Raji (cell line): ENCODE results near the gene N4BP2L1.

Source experiments
- POLR2A ChIP-seq: IDR thresholded peaks from 2 replicates; pipeline ENCODE4 v1.6.1; 2011; ENCODE audit warnings: low read depth, low read length, control low read depth; ENCODE audit not compliant: insufficient read depth

The N4BP2L1 gene

DNA sequence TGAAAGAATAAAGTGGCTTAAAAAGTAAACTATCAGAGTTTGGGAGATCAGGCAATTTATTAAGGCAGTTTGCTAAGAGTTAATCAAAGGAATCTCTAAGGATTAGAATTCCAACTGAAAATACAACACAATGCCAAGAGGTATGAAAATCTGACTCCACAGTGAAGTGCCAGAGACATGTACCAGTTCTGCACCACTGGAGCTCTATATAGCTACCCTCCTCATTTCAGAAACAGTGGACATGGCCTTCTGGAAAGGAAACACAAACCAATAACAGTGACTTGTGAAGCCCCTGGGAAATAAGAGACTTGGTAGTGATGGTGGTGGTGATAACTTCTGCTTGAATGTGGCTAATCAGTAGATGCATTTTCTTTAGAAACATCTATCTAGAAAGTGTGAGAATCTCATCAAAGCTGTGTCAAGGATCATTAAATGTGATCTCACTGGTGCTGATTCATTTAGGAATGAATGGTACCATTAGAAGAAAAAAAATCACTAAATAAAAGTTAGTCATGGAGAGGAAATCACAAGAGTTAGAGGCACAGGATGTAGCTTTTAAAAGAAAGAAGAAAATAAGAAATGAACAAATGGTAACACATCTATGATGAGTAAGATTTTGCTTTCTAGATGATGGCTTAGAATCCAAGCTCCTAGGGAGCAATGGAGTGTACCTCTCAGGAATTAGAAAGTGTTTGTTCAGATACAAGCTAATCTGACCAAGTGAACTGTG is 20.1 kb upstream of the N4BP2L1 start:
- TF ChIP-seq POLR2A: no peak

DNA sequence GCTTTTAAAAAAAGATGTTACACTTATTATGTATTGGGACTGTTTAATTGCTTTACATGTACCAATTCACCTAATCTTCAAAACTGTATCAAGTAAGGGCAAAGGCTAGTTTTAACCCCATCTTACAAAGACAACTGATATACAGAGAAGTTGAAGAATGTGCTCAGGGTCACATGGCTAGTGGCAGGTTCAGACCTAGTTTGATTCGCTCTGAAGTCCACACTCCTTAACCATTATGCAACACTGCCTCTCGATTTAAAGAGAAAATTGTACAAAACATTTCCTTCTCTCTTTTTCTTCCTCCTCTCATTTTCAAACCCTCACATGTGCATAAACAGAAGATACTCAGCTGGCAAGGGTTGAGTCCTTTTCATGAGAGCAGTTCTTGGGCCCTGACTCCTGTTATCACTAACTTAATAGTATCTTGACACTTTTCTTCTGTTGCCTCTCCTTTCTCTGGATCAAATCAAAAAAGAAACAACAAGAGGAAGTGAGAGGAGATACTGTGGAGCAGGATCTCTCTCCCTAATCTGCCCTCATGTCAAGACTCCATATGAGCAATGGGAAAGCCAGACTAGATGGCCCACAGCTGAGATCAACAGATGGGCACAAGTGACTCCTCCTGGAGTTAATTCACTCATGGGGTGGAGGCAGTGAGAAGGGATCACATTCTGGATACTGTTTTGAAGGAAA is 19.0 kb upstream of the N4BP2L1 start:
- no peak for TF ChIP-seq POLR2A

DNA sequence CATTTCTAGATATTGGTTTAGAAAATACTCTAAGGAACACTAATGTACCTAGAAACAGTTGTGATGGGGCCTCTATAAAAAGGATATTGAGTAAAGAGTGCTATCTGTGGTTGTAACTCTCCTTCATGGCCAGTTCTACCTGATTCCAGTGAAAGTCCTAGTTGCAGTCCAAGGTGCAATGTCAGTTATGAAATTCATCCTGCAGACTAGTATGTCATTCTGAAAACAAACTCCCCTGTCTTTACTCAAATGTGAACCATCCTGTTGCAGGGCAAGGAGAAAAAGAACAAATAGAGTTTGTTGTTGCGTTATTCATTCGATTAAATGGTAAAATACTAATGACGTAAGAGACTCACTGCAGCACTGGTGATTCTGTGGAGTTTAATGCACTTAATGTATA is 18.3 kb upstream of the N4BP2L1 start:
- TF ChIP-seq POLR2A: no peak

- no peak for TF ChIP-seq POLR2A
Measured at GRCh38 chr13:32445461-32445860, 17.5 kb upstream of the N4BP2L1 start.

GRCh38 chr13:32443111-32443510 is 15.2 kb upstream of the N4BP2L1 start:
- no peak for TF ChIP-seq POLR2A

- no peak for TF ChIP-seq POLR2A
Measured at GRCh38 chr13:32438871-32439270, 10.9 kb upstream of the N4BP2L1 start.

DNA sequence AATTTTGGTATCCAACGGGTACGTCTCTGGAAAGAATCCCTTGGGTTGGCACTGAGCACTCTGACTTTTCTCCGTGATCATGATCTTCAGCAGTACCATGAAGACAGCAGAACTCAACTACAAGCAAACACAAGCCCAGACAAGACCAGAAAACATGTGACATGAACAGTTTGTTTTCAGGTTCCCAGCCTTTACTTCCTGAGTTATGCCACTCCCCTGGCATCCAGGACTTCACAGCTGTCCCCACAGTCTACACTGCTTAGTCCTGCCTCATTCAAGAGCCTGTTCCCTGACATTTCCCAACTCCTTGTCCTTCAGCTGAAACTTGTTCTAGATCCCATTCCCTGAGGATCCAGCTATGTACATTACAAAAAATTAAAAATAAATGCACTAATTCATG is 4.9 kb upstream of the N4BP2L1 start:
- no peak for TF ChIP-seq POLR2A

DNA sequence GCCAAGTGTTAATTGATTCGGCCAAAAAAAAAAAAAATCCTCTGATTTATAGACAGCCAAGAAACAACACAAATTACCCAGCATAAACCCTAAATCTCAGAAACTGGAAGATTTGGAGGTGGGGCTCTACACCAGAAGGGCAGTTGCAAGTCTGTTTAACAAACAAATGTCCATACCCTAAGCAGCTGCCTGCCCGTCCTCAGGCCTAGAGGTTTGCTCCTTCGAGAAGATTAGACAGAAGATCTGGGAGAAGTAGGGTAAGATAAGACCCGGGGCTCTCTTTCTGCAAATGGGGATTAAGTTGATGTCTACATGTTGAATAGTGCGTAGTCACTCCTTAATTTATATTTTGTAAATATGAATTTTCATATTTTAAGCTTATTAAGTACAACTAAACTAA is 3.4 kb upstream of the N4BP2L1 start:
- no peak for TF ChIP-seq POLR2A

- TF ChIP-seq POLR2A: no peak
Measured at GRCh38 chr13:32430018-32430747, 2.3 kb upstream of the N4BP2L1 start.

DNA sequence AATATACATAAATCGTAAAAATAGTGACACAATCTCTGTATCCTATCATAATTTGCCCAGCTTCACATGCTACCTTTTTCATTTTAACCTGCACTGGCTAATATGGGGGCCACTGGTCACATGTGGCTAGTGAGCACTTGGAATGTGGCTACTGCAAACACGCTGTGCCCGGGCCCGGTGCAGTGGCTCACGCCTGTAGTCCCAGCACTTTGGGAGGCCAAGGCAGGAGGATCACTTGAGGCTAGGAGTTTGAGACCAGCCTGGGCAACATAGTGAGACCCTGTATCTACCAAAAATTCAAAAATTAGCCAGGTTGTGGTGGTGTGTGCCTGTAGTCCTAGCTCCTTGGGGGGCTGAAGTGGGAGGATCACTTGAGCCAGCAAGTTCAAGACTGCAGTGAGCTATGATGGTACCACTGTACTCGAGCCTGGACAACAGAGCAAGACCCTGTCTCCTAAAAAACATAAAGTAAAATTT is 1.5 kb upstream of the N4BP2L1 start:
- no peak for TF ChIP-seq POLR2A

DNA sequence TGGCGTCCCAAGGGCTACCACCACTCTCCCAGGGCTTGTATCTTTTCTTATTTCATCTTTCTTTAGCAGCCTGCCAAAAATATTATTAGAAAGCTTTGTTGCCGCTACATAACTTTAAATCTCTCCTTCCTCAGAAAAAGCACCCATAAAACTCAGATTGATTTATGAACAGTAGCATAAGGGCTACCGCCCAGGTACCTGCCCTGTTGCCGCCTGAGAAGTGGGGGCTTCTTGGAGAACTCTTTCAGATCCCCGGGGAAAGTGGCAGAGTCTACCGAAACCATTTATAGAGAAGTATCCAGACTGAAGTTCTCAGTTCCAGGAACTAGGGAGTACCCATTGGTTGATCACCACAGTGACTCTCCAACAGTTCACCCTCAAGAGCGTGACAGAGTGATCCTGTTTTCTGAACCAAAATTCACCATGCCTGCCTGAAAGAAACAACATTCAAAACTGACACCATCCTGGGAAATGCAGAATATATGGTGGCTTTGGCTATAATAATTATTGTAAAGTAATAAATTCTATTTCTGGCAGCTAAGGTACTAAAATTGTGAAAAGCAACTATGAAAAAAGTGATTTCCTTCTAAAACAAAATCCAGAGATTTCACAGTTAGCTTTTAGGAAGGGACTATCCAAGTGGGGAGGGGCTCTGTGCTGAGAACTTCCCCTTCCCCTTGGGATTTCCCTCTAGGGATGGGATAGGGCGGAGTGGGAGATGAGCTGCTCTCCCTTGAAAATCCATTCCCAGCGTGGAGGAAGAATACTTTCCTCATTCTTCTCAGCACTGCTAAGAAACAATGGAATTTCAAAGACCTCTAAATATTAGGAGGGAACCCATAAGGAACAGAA is 877 bp upstream of the N4BP2L1 start:
- TF ChIP-seq POLR2A: no peak

- TF ChIP-seq POLR2A: no peak
Measured at GRCh38 chr13:32426990-32427851, 709 bp downstream of the N4BP2L1 start.

GRCh38 chr13:32426191-32426989 is 1.5 kb downstream of the N4BP2L1 start:
- TF ChIP-seq POLR2A: no peak
